Keratinocyte (primary cell): ENCODE data around the gene OR5AN1.

Experiments used
- CTCF ChIP-seq, 3 experiments: IDR thresholded peaks in 1 of 3; conservative IDR thresholded peaks in 1 of 3; optimal IDR thresholded peaks in 1 of 3; 2 replicates in 2 of 3; 3 replicates in 1 of 3; pipeline versions ENCODE3 to v1.5.1; 2011; ENCODE audit warnings: low read length in 3 of 3, mild to moderate bottlenecking in 3 of 3, moderate library complexity in 2 of 3, control low read depth in 1 of 3, inconsistent platforms in 1 of 3; ENCODE audit not compliant: insufficient read depth in 2 of 3; ENCODE audit errors: extremely low read depth in 1 of 3
- EZH2 ChIP-seq: IDR thresholded peaks from one replicate; pipeline ENCODE4 v1.6.1; 2012; ENCODE audit warnings: inconsistent platforms, mild to moderate bottlenecking, low read length, moderate library complexity

- TF ChIP-seq EZH2 = no peak
- TF ChIP-seq CTCF (optimal IDR thresholded peaks at IDR 0.05 in 1 of 3, IDR thresholded peaks at IDR 0.05 in 1 of 3, conservative IDR thresholded peaks at IDR 0.05 in 1 of 3; ENCODE audit: extremely low read depth in 1 of 3, insufficient read depth in 2 of 3, low read length in 3 of 3) = no peak
These were observed 56.4 kb downstream of the OR5AN1 start for GRCh38 chr11:59415111-59415510.
